Measurements from ENCODE around the gene CARS2.

CARS2 gene

DNA sequence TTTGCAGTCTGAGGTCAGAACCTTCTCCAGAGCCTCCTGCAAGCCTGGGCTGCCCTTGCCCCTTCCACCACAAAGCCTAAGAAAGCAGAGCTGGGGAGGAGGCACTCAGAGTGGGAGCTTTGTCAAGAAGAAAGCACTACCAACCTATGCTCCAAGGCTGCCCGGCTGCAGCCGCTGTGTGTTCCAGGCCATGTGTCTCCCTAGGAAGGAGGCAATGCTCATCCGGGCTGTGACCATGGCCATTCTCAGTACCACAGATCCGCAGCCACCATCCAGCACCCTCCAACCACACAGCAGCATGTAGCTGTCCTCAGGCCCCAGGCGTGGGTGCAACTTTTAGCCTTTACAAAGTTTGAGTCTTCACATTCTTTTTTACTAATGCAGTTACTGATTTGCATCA is 22.0 kb downstream of the CARS2 start:
- TF ChIP-seq CTCF (IDR thresholded peaks at IDR 0.05; ENCODE audit: control insufficient read depth, insufficient read depth, low read depth, low read length, missing control alignments): no peak
- no peak overlapping the region for H3K4me3 ChIP-seq (ENCODE audit: control insufficient read depth, low read depth, low read length)
- no peak for DNase-seq (ENCODE audit: low read depth)

DNA sequence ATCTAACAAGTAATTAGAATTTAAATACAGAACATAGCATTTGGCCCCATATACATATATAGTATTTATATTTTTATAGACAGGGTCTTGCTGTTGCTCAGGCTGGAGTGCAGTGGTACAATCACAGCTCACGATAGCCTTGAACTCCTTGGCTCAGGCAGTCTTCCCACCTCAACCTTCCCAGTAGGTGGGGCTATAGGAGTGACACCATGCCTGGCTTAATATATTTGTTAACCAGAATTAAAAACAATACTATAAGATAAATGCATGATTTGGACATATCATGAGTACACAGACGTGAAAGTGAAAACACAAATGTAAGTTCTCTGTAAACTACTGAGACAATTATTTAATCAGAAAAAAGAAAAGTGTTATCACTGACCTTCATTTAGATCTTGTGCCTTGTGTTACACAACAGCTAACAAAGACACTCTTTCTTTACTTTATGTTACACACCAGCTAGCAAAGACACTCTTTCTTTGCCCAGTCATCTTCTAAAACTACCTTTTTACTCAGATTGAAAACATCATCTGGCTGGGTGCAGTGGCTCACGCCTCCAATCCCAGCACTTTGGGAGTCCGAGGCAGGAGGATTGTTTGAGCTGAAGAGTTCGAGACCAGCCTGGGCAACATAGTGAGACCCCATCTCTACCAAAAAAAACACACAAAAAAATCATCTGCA is 22.6 kb downstream of the CARS2 start:
- H3K4me3 ChIP-seq (ENCODE audit: control insufficient read depth, low read depth, low read length): no peak overlapping the region
- DNase-seq (ENCODE audit: low read depth): no peak
- TF ChIP-seq CTCF (IDR thresholded peaks at IDR 0.05; ENCODE audit: control insufficient read depth, insufficient read depth, low read depth, low read length, missing control alignments): peak; percentile 39

DNA sequence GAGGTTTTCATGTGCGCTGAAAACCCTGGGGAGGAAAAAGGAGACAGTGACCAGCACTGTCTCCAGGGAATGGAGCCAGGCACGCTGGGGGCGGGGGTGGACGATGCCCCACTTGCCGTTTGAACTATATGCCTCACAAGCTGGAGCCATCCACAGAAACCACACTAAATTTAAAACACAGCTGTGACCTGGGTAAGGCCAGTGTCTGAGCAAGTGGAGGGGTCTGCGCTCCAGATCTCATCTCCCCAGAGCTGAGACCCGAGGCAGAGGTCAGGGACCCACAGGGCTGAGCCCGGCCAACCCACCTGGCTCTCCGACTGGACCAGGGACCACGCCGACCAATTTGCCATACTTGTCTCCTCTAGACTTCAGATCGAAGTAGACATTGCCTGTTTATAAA is 23.2 kb downstream of the CARS2 start:
- TF ChIP-seq CTCF (IDR thresholded peaks at IDR 0.05; ENCODE audit: control insufficient read depth, insufficient read depth, low read depth, low read length, missing control alignments): no peak
- H3K4me3 ChIP-seq (ENCODE audit: control insufficient read depth, low read depth, low read length): no peak overlapping the region
- no peak for DNase-seq (ENCODE audit: low read depth)

DNA sequence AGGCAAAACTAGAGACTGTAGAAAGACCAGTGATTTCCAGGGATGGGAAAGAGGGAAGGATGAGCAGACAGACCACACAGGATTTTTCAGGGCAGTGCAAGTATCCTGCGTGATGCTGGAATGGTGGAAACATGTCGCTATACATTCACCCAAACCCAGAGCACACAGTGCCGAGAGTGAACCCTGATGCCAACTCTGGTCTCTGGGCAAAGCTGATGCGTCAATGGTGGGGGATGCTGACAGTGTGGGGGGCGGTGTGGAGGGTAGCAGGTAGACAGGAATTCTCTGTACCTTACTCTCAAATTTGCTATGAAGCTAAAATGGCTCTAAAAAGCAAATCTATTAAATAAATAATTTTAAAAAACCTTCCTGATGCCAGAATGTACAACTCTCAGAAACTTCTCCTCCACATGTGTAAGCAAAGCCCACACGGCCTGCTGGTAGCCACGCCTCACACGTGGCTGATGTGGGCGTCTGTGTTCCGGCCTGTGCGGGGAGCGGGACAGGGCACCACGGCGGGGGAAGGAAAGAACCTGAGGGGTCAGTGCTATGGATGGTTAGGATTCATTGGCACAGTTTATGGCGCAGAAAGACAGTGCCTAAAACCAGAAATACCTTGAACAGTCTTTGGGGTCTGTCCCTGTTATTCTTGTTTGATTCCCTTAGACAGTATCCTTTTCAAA is 23.9 kb downstream of the CARS2 start:
- no peak overlapping the region for H3K4me3 ChIP-seq (ENCODE audit: control insufficient read depth, low read depth, low read length)
- no peak for DNase-seq (ENCODE audit: low read depth)
- no peak for TF ChIP-seq CTCF (IDR thresholded peaks at IDR 0.05; ENCODE audit: control insufficient read depth, insufficient read depth, low read depth, low read length, missing control alignments)

GRCh38 chr13:110680852-110681251 is 25.1 kb downstream of the CARS2 start:
- peak; percentile 57 for TF ChIP-seq CTCF (IDR thresholded peaks at IDR 0.05; ENCODE audit: control insufficient read depth, insufficient read depth, low read depth, low read length, missing control alignments)
- no peak for DNase-seq (ENCODE audit: low read depth)
- H3K4me3 ChIP-seq (ENCODE audit: control insufficient read depth, low read depth, low read length): no peak overlapping the region

GRCh38 chr13:110677731-110678545 is 28.0 kb downstream of the CARS2 start:
- no peak overlapping the region for H3K4me3 ChIP-seq (ENCODE audit: control insufficient read depth, low read depth, low read length)
- peak; percentile 24 for DNase-seq (ENCODE audit: low read depth)
- peak; percentile 25 for TF ChIP-seq CTCF (IDR thresholded peaks at IDR 0.05; ENCODE audit: control insufficient read depth, insufficient read depth, low read depth, low read length, missing control alignments)

Measured in AG09309 (cell line).